ENCODE data around the gene EDARADD.
A peak's percentile ranks its signal among the peaks of the same experiment; 100 is the strongest.
"Not testable (repeated sequence)": the region's sequence is repeated elsewhere in the genome, so short reads cannot be mapped to it uniquely, and the experiment has no call there.

The EDARADD gene

DNA sequence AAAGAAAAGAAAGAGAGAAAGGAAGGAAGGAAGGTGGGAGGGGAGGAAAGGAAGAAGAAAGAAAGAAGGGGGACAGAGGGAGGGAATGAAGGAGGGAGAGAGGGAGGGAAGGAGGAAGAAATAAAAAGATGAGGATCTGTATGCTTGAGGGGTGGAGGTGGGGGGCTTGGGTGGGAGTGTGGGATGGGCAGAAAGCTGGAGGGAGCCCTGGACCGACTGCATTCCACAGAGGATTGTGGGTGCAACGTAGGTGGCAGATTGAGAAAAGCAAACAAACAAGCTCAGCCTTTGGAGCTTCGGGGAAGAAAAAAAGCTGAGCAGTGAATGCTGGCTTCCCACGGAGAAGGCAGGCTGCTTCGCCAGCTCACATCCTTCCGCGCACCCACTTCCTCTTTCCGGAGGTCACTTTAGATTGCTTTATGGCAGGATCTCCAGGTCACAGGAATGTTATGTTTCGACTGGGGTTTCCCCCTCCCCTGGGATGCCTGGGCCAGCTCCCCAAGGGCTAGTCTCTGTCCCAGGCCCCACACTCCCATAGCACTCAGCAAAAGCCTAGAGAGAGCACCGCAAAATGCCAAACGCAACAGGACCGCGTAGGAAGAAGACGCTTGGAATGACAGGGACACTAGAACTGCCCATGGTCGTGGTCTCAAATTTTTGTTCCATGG, 109.0 kb downstream of the EDARADD start:
- H3K36me3 ChIP-seq (ENCODE audit: control insufficient read depth in 2 of 2, insufficient read depth in 2 of 2, low read length in 2 of 2): no peaks in the 10 kb centered on the region
- H3K27me3 ChIP-seq (ENCODE audit: control insufficient read depth in 1 of 2, insufficient read depth in 2 of 2, low read length in 2 of 2): no peaks in the 10 kb centered on the region
- peaks cover 3% of the 10 kb centered on the region for H3K4me1 ChIP-seq (ENCODE audit: control insufficient read depth, insufficient read depth, low read length)
- no peak overlapping the region for H3K27ac ChIP-seq (ENCODE audit: low read length)
- H3K9me3 ChIP-seq (ENCODE audit: control insufficient read depth in 2 of 2, low read length in 2 of 2): no peaks in the 10 kb centered on the region
- H3K9ac ChIP-seq (ENCODE audit: low read length in 2 of 2): peak overlapping the region in 1 of 2 donors; percentile 55
- peak overlapping the region; percentile 54 to 65 for H3K4me3 ChIP-seq (ENCODE audit: low read length in 2 of 2)

- not testable (repeated sequence) for H3K9me3 ChIP-seq (ENCODE audit: control insufficient read depth in 2 of 2, low read length in 2 of 2); H3K4me3 ChIP-seq (ENCODE audit: low read length in 2 of 2); H3K27ac ChIP-seq (ENCODE audit: low read length); H3K4me1 ChIP-seq (ENCODE audit: control insufficient read depth, insufficient read depth, low read length); H3K36me3 ChIP-seq (ENCODE audit: control insufficient read depth in 2 of 2, insufficient read depth in 2 of 2, low read length in 2 of 2); H3K9ac ChIP-seq (ENCODE audit: low read length in 2 of 2); H3K27me3 ChIP-seq (ENCODE audit: control insufficient read depth in 1 of 2, insufficient read depth in 2 of 2, low read length in 2 of 2)
Observed at GRCh38 chr1:236504338-236504737, 110.3 kb downstream of the EDARADD start.

DNA sequence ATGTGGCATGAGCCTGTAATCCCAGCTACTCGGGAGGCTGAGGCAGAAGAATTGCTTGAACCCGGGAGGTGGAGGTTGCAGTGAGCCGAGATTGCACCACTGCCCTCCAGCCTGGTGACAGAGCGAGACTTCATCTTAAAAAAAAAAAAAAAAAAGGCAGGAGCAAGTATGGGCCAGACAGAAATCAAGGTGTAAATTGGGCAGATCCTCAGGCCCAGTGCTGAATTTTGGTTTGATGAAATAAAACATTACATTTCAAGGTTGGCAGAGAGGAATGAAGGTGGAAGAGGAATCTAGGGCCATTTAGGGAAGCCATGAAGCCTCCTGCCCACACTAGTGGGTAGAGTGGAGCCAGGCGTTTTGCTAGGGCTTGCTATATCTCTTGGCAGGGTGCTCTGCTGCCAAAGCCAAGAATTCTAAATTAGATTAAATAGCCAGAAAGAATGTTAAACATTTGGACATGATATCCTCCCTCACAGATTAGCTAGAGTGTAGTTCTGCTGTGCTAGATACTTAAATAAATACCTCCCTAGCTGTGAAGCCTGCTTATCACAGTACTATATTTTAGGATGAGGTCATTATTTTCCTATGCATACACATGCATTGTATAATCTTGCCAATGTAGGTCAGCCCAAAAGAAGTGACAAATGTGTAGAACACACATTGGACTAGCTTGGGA, 113.1 kb downstream of the EDARADD start:
- Histone ChIP-seq H3K4me1 (ENCODE audit: control insufficient read depth, insufficient read depth, low read length) (peaks cover 3% of the 10 kb centered on the region), H3K27me3 (ENCODE audit: control insufficient read depth in 1 of 2, insufficient read depth in 2 of 2, low read length in 2 of 2) (no peaks in the 10 kb centered on the region), H3K9me3 (ENCODE audit: control insufficient read depth in 2 of 2, low read length in 2 of 2) (no peaks in the 10 kb centered on the region), H3K9ac (ENCODE audit: low read length in 2 of 2) (no peak overlapping the region), H3K36me3 (ENCODE audit: control insufficient read depth in 2 of 2, insufficient read depth in 2 of 2, low read length in 2 of 2) (no peaks in the 10 kb centered on the region), H3K27ac (ENCODE audit: low read length) (no peak overlapping the region), H3K4me3 (ENCODE audit: low read length in 2 of 2) (no peak overlapping the region)

DNA sequence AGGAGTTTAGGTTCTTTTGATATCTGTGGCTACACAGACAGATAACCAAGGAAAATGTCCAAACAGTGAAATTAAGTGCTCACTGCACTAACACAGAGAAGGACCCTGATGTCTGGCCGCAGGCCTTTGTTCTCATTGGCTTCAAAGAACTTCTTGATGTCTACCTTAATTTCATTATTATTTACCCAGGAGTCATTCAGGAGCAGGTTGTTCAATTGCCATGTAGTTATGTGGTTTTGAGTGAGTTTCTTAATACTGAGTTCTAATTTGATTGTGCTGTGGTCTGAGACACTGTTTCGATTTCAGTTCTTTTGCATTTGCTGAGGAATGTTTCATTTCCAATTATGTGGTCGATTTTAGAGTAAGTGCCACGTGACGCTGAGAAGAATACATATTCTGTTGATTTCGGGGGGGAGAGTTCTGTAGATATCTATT, 114.5 kb downstream of the EDARADD start:
- no peak overlapping the region for H3K9ac ChIP-seq (ENCODE audit: low read length in 2 of 2)
- H3K9me3 ChIP-seq (ENCODE audit: control insufficient read depth in 2 of 2, low read length in 2 of 2): no peaks in the 10 kb centered on the region

GRCh38 chr1:236509203-236509602, 115.1 kb downstream of the EDARADD start:
- Histone ChIP-seq H3K36me3 (ENCODE audit: control insufficient read depth in 2 of 2, insufficient read depth in 2 of 2, low read length in 2 of 2) (no peaks in the 10 kb centered on the region), H3K4me1 (ENCODE audit: control insufficient read depth, insufficient read depth, low read length) (no peaks in the 10 kb centered on the region), H3K27ac (ENCODE audit: low read length) (no peak overlapping the region), H3K27me3 (ENCODE audit: control insufficient read depth in 1 of 2, insufficient read depth in 2 of 2, low read length in 2 of 2) (no peaks in the 10 kb centered on the region), H3K9me3 (ENCODE audit: control insufficient read depth in 2 of 2, low read length in 2 of 2) (no peaks in the 10 kb centered on the region), H3K4me3 (ENCODE audit: low read length in 2 of 2) (no peak overlapping the region), H3K9ac (ENCODE audit: low read length in 2 of 2) (no peak overlapping the region)

More for the DNA sequence above, 114.5 kb downstream of the EDARADD start:
- Histone ChIP-seq H3K4me1 (ENCODE audit: control insufficient read depth, insufficient read depth, low read length) (no peaks in the 10 kb centered on the region), H3K27me3 (ENCODE audit: control insufficient read depth in 1 of 2, insufficient read depth in 2 of 2, low read length in 2 of 2) (no peaks in the 10 kb centered on the region), H3K4me3 (ENCODE audit: low read length in 2 of 2) (no peak overlapping the region), H3K36me3 (ENCODE audit: control insufficient read depth in 2 of 2, insufficient read depth in 2 of 2, low read length in 2 of 2) (no peaks in the 10 kb centered on the region), H3K27ac (ENCODE audit: low read length) (no peak overlapping the region)

GRCh38 chr1:236509647-236510401, 115.7 kb downstream of the EDARADD start:
- Histone ChIP-seq H3K27ac (ENCODE audit: low read length) (no peak overlapping the region), H3K9ac (ENCODE audit: low read length in 2 of 2) (no peak overlapping the region), H3K4me1 (ENCODE audit: control insufficient read depth, insufficient read depth, low read length) (no peaks in the 10 kb centered on the region), H3K9me3 (ENCODE audit: control insufficient read depth in 2 of 2, low read length in 2 of 2) (no peaks in the 10 kb centered on the region), H3K27me3 (ENCODE audit: control insufficient read depth in 1 of 2, insufficient read depth in 2 of 2, low read length in 2 of 2) (no peaks in the 10 kb centered on the region), H3K4me3 (ENCODE audit: low read length in 2 of 2) (no peak overlapping the region), H3K36me3 (ENCODE audit: control insufficient read depth in 2 of 2, insufficient read depth in 2 of 2, low read length in 2 of 2) (no peaks in the 10 kb centered on the region)

DNA sequence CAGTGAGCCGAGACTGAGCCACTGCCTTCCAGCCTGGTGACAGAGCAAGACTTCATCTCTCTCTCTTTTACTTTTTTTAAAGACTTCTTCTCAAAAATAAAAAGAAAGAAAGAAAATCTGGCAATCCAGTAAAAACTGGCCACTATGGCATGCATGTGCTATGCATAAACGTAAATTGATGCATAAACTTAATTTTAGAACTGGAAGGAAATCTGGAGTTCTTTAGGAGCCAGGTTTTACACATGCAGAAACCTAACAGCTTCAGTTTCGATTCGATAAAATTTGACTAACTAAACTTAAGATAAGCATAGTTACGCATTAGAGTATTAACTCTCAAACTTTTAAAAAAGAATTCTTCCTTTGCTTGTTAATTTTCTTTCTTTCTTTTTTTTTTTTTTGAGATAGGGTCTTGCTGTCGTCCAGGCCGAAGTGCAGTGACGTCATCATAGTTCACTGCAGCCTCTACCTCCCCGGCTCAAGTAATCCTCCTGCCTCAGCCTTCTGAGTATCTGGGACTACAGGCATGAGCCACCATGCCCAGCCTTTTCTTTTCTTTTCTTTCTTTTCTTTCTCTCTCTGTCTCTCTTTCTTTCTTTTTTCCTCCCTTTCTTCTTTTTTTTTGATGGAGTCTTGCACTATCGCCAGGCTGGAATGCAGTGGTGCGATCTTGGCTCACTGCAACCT, 117.8 kb downstream of the EDARADD start:
- Histone ChIP-seq H3K9me3 (ENCODE audit: control insufficient read depth in 2 of 2, low read length in 2 of 2) (no peaks in the 10 kb centered on the region), H3K27ac (ENCODE audit: low read length) (no peak overlapping the region), H3K27me3 (ENCODE audit: control insufficient read depth in 1 of 2, insufficient read depth in 2 of 2, low read length in 2 of 2) (no peaks in the 10 kb centered on the region), H3K36me3 (ENCODE audit: control insufficient read depth in 2 of 2, insufficient read depth in 2 of 2, low read length in 2 of 2) (no peaks in the 10 kb centered on the region), H3K4me3 (ENCODE audit: low read length in 2 of 2) (no peak overlapping the region), H3K9ac (ENCODE audit: low read length in 2 of 2) (no peak overlapping the region), H3K4me1 (ENCODE audit: control insufficient read depth, insufficient read depth, low read length) (no peaks in the 10 kb centered on the region)

DNA sequence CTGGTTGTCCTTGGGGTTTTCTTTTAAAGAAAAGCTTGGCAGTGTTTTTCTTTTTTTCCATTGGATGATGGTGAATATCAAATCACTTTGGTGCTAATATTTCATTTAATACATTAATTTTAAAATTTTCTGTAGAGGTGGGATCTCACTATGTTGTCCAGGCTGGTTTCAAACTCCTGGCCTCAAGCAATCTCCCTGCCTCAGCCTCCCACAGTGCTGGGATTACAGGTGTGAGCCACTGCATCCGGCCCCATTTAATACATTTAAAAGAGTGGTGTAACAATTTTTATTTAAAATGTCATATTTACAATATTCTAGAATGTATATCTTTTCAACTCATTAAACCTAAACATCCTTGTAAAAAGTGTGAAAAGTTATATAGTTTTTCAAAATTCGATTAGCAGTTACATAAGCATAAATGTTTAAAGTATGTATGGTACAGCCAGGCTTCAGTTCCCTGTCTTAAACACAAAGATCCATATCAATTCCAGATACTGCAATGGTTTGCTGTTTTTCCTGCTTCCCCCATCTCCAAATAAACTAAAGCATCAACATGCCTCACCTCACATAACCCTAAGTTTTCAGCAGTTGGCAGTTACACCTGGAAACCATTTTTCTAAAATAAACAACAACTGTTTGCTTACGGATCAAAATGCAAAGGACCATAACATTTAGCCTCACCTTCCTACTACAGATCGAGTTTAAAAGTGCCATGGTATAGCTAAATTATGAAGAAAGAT, 120.8 kb downstream of the EDARADD start:
- H3K9ac ChIP-seq (ENCODE audit: low read length in 2 of 2): no peak overlapping the region
- no peaks in the 10 kb centered on the region for H3K36me3 ChIP-seq (ENCODE audit: control insufficient read depth in 2 of 2, insufficient read depth in 2 of 2, low read length in 2 of 2)
- H3K9me3 ChIP-seq (ENCODE audit: control insufficient read depth in 2 of 2, low read length in 2 of 2): no peaks in the 10 kb centered on the region
- no peaks in the 10 kb centered on the region for H3K4me1 ChIP-seq (ENCODE audit: control insufficient read depth, insufficient read depth, low read length)
- H3K27me3 ChIP-seq (ENCODE audit: control insufficient read depth in 1 of 2, insufficient read depth in 2 of 2, low read length in 2 of 2): no peaks in the 10 kb centered on the region
- no peak overlapping the region for H3K4me3 ChIP-seq (ENCODE audit: low read length in 2 of 2)
- no peak overlapping the region for H3K27ac ChIP-seq (ENCODE audit: low read length)

DNA sequence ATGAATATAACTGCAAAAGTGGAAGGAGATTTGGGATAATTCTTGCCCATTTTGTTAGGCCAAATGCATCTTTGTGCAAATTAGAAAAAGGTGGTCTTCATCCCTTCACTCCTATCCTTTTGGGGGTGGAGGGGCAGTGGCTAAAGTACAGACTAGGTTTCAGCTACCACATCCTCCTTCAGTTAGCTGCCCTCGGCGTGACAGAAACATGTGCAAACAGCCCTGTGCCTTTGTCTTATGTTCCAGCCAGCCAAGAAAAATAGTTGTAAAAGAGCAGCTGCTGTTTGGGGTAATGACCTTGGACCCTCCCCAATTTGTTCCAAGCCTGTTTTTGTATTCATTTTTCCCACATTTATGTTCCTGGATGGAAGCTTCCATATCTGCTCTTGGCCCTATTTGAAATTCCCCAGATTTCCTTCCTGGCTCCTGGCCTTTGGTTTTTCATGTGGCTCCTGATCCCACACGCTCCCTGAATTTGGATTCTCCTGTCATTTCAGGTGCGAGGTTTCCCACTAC, 121.4 kb downstream of the EDARADD start:
- H3K4me1 ChIP-seq (ENCODE audit: control insufficient read depth, insufficient read depth, low read length): no peaks in the 10 kb centered on the region
- H3K9me3 ChIP-seq (ENCODE audit: control insufficient read depth in 2 of 2, low read length in 2 of 2): no peaks in the 10 kb centered on the region
- no peaks in the 10 kb centered on the region for H3K36me3 ChIP-seq (ENCODE audit: control insufficient read depth in 2 of 2, insufficient read depth in 2 of 2, low read length in 2 of 2)
- H3K4me3 ChIP-seq (ENCODE audit: low read length in 2 of 2): no peak overlapping the region
- no peaks in the 10 kb centered on the region for H3K27me3 ChIP-seq (ENCODE audit: control insufficient read depth in 1 of 2, insufficient read depth in 2 of 2, low read length in 2 of 2)
- H3K9ac ChIP-seq (ENCODE audit: low read length in 2 of 2): no peak overlapping the region
- H3K27ac ChIP-seq (ENCODE audit: low read length): no peak overlapping the region
